ENCODE results near the gene REPS2.

Gene REPS2

GRCh38 chrX:16924631-16925480, 21.6 kb upstream of the REPS2 start:
- H3K4me3 ChIP-seq (ENCODE audit: extremely low read depth, insufficient read depth, low read length, poor library complexity, severe bottlenecking) = no peak overlapping the region
- H3K27ac ChIP-seq (ENCODE audit: low read depth, low read length, severe bottlenecking) = no peak overlapping the region
- no peaks in the 10 kb centered on the region for H3K4me1 ChIP-seq (ENCODE audit: control insufficient read depth, insufficient read depth, low read length, poor library complexity, severe bottlenecking)
- H3K9me3 ChIP-seq (ENCODE audit: control insufficient read depth, low read length) = no peaks in the 10 kb centered on the region
- H3K36me3 ChIP-seq (ENCODE audit: control insufficient read depth, insufficient read depth, low read length) = no peaks in the 10 kb centered on the region
- WGBS, 2 experiments (ENCODE audit: insufficient coverage in 2 of 2) = no CpG with 5 or more reads among the region's 1 CpG

- Histone ChIP-seq H3K4me1 (ENCODE audit: control insufficient read depth, insufficient read depth, low read length, poor library complexity, severe bottlenecking) (no peaks in the 10 kb centered on the region), H3K4me3 (ENCODE audit: extremely low read depth, insufficient read depth, low read length, poor library complexity, severe bottlenecking) (no peak overlapping the region), H3K27ac (ENCODE audit: low read depth, low read length, severe bottlenecking) (no peak overlapping the region), H3K9me3 (ENCODE audit: control insufficient read depth, low read length) (no peaks in the 10 kb centered on the region), H3K36me3 (ENCODE audit: control insufficient read depth, insufficient read depth, low read length) (no peaks in the 10 kb centered on the region)
- WGBS, 2 experiments (ENCODE audit: insufficient coverage in 2 of 2) = 30% methylated on average over 4 of the region's 6 CpGs; no CpG with 5 or more reads in 1 of the 2 experiments
Observed at GRCh38 chrX:16930392-16930791, 16.1 kb upstream of the REPS2 start.

GRCh38 chrX:16931371-16931770, 15.1 kb upstream of the REPS2 start:
- H3K4me1 ChIP-seq (ENCODE audit: control insufficient read depth, insufficient read depth, low read length, poor library complexity, severe bottlenecking) = no peaks in the 10 kb centered on the region
- no peaks in the 10 kb centered on the region for H3K9me3 ChIP-seq (ENCODE audit: control insufficient read depth, low read length)
- no peaks in the 10 kb centered on the region for H3K36me3 ChIP-seq (ENCODE audit: control insufficient read depth, insufficient read depth, low read length)
- WGBS, 2 experiments (ENCODE audit: insufficient coverage in 2 of 2) = 40% methylated on average over 2 of the region's 3 CpGs; no CpG with 5 or more reads in 1 of the 2 experiments
- H3K27ac ChIP-seq (ENCODE audit: low read depth, low read length, severe bottlenecking) = no peak overlapping the region
- no peak overlapping the region for H3K4me3 ChIP-seq (ENCODE audit: extremely low read depth, insufficient read depth, low read length, poor library complexity, severe bottlenecking)

GRCh38 chrX:16931855-16932575, 14.4 kb upstream of the REPS2 start:
- Histone ChIP-seq H3K9me3 (ENCODE audit: control insufficient read depth, low read length) (no peaks in the 10 kb centered on the region), H3K4me1 (ENCODE audit: control insufficient read depth, insufficient read depth, low read length, poor library complexity, severe bottlenecking) (no peaks in the 10 kb centered on the region), H3K4me3 (ENCODE audit: extremely low read depth, insufficient read depth, low read length, poor library complexity, severe bottlenecking) (no peak overlapping the region), H3K27ac (ENCODE audit: low read depth, low read length, severe bottlenecking) (no peak overlapping the region), H3K36me3 (ENCODE audit: control insufficient read depth, insufficient read depth, low read length) (no peaks in the 10 kb centered on the region)
- 100% methylated on average over 1 of the region's 3 CpGs for WGBS, 2 experiments (ENCODE audit: insufficient coverage in 2 of 2)

GRCh38 chrX:16934185-16934584, 12.3 kb upstream of the REPS2 start:
- no CpG with 5 or more reads among the region's 3 CpGs for WGBS, 2 experiments (ENCODE audit: insufficient coverage in 2 of 2)
- Histone ChIP-seq H3K36me3 (ENCODE audit: control insufficient read depth, insufficient read depth, low read length) (no peaks in the 10 kb centered on the region), H3K4me3 (ENCODE audit: extremely low read depth, insufficient read depth, low read length, poor library complexity, severe bottlenecking) (no peak overlapping the region), H3K27ac (ENCODE audit: low read depth, low read length, severe bottlenecking) (no peak overlapping the region), H3K9me3 (ENCODE audit: control insufficient read depth, low read length) (no peaks in the 10 kb centered on the region), H3K4me1 (ENCODE audit: control insufficient read depth, insufficient read depth, low read length, poor library complexity, severe bottlenecking) (no peaks in the 10 kb centered on the region)

GRCh38 chrX:16946971-16947562, 609 bp downstream of the REPS2 start:
- 0% methylated on average over 16 of the region's 43 CpGs; no CpG with 5 or more reads in 1 of the 2 experiments for WGBS, 2 experiments (ENCODE audit: insufficient coverage in 2 of 2)
- no peaks in the 10 kb centered on the region for H3K9me3 ChIP-seq (ENCODE audit: control insufficient read depth, low read length)
- peak overlapping the region; percentile 37 for H3K4me3 ChIP-seq (ENCODE audit: extremely low read depth, insufficient read depth, low read length, poor library complexity, severe bottlenecking)
- H3K27ac ChIP-seq (ENCODE audit: low read depth, low read length, severe bottlenecking) = no peak overlapping the region
- no peaks in the 10 kb centered on the region for H3K36me3 ChIP-seq (ENCODE audit: control insufficient read depth, insufficient read depth, low read length)
- no peaks in the 10 kb centered on the region for H3K4me1 ChIP-seq (ENCODE audit: control insufficient read depth, insufficient read depth, low read length, poor library complexity, severe bottlenecking)

GRCh38 chrX:16950423-16950822, 4.0 kb downstream of the REPS2 start:
- Histone ChIP-seq H3K4me1 (ENCODE audit: control insufficient read depth, insufficient read depth, low read length, poor library complexity, severe bottlenecking) (peaks cover 4% of the 10 kb centered on the region), H3K9me3 (ENCODE audit: control insufficient read depth, low read length) (no peaks in the 10 kb centered on the region), H3K27ac (ENCODE audit: low read depth, low read length, severe bottlenecking) (no peak overlapping the region), H3K36me3 (ENCODE audit: control insufficient read depth, insufficient read depth, low read length) (no peaks in the 10 kb centered on the region), H3K4me3 (ENCODE audit: extremely low read depth, insufficient read depth, low read length, poor library complexity, severe bottlenecking) (no peak overlapping the region)
- WGBS, 2 experiments (ENCODE audit: insufficient coverage in 2 of 2) = 100% methylated on average over 2 of the region's 4 CpGs; no CpG with 5 or more reads in 1 of the 2 experiments

GRCh38 chrX:16953606-16954211, 7.3 kb downstream of the REPS2 start:
- H3K4me1 ChIP-seq (ENCODE audit: control insufficient read depth, insufficient read depth, low read length, poor library complexity, severe bottlenecking) = peaks cover 4% of the 10 kb centered on the region
- no peak overlapping the region for H3K4me3 ChIP-seq (ENCODE audit: extremely low read depth, insufficient read depth, low read length, poor library complexity, severe bottlenecking)
- no peaks in the 10 kb centered on the region for H3K36me3 ChIP-seq (ENCODE audit: control insufficient read depth, insufficient read depth, low read length)
- H3K27ac ChIP-seq (ENCODE audit: low read depth, low read length, severe bottlenecking) = no peak overlapping the region
- no CpG with 5 or more reads among the region's 7 CpGs for WGBS, 2 experiments (ENCODE audit: insufficient coverage in 2 of 2)
- no peaks in the 10 kb centered on the region for H3K9me3 ChIP-seq (ENCODE audit: control insufficient read depth, low read length)

GRCh38 chrX:16957751-16958150, 11.3 kb downstream of the REPS2 start:
- H3K27ac ChIP-seq (ENCODE audit: low read depth, low read length, severe bottlenecking) = no peak overlapping the region
- H3K9me3 ChIP-seq (ENCODE audit: control insufficient read depth, low read length) = no peaks in the 10 kb centered on the region
- no peak overlapping the region for H3K4me3 ChIP-seq (ENCODE audit: extremely low read depth, insufficient read depth, low read length, poor library complexity, severe bottlenecking)
- no peaks in the 10 kb centered on the region for H3K36me3 ChIP-seq (ENCODE audit: control insufficient read depth, insufficient read depth, low read length)
- H3K4me1 ChIP-seq (ENCODE audit: control insufficient read depth, insufficient read depth, low read length, poor library complexity, severe bottlenecking) = peaks cover 3% of the 10 kb centered on the region
- no CpG with 5 or more reads among the region's 3 CpGs for WGBS, 2 experiments (ENCODE audit: insufficient coverage in 2 of 2)

GRCh38 chrX:16958356-16958755, 11.9 kb downstream of the REPS2 start:
- WGBS, 2 experiments (ENCODE audit: insufficient coverage in 2 of 2) = no CpG with 5 or more reads among the region's 2 CpGs
- no peaks in the 10 kb centered on the region for H3K4me1 ChIP-seq (ENCODE audit: control insufficient read depth, insufficient read depth, low read length, poor library complexity, severe bottlenecking)
- H3K27ac ChIP-seq (ENCODE audit: low read depth, low read length, severe bottlenecking) = no peak overlapping the region
- H3K4me3 ChIP-seq (ENCODE audit: extremely low read depth, insufficient read depth, low read length, poor library complexity, severe bottlenecking) = no peak overlapping the region
- H3K36me3 ChIP-seq (ENCODE audit: control insufficient read depth, insufficient read depth, low read length) = no peaks in the 10 kb centered on the region
- H3K9me3 ChIP-seq (ENCODE audit: control insufficient read depth, low read length) = no peaks in the 10 kb centered on the region
